ENCODE measurements around the gene ESRRG.

- no peak for TF ChIP-seq CTCF (IDR thresholded peaks at IDR 0.05)
- TF ChIP-seq POLR2A (IDR thresholded peaks at IDR 0.05) = no peak
These were observed 101.7 kb downstream of the ESRRG start for GRCh38 chr1:216621536-216621935.
